Esophagus muscularis mucosa (tissue), 4 donors: ENCODE results near the gene PRR29. TPM values are rescaled to one million over a fixed set of nuclear protein-coding genes. Genes with fewer than 3 reads are reported as not detected.

Experiments used
- DNase-seq: peaks from one replicate; pipeline ENCODE4 v3.0.0-alpha.2; 2017; ENCODE audit errors: extremely low spot score
- H3K27ac ChIP-seq, 4 donors: fragments of 200-600 bp; sonication (generic); replicated peaks in 1 of 4; 1 replicate in 3 of 4; 2 replicates in 1 of 4; pipeline ENCODE4 v1.5.1; 2016 to 2019; ENCODE audit warnings: mild to moderate bottlenecking in 1 of 4
- H3K27me3 ChIP-seq, 4 donors: fragments of 200-600 bp; sonication (generic); one replicate each; pipeline versions ENCODE4 v1.5.1 to v1.6.0; 2016 to 2019
- H3K36me3 ChIP-seq, 4 donors: fragments of 200-600 bp; sonication (generic); one replicate each; pipeline ENCODE4 v1.5.1; 2016 to 2019
- H3K4me1 ChIP-seq, 4 donors: fragments of 200-600 bp; sonication (generic); one replicate each; pipeline ENCODE4 v1.5.1; 2016 to 2019
- H3K4me3 ChIP-seq, 4 donors: fragments of 200-600 bp; sonication (generic); 1 replicate in 2 of 4; 2 replicates in 2 of 4; pipeline ENCODE4 v1.5.1; 2016 to 2019; ENCODE audit warnings: mild to moderate bottlenecking in 4 of 4, moderate library complexity in 1 of 4
- H3K9me3 ChIP-seq, 4 donors: fragments of 200-600 bp; sonication (generic); 1 replicate in 3 of 4; 2 replicates in 1 of 4; pipeline ENCODE4 v1.5.1; 2016 to 2019
- CTCF ChIP-seq, 3 experiments: fragments of 200-600 bp in 2 of 3; fragments of 450-650 bp in 1 of 3; sonication (generic) in 2 of 3; IDR thresholded peaks; one replicate each; pipeline ENCODE4 v1.5.1; 2017 to 2019; ENCODE audit warnings: antibody characterized with exemption in 3 of 3, mild to moderate bottlenecking in 2 of 3, moderate library complexity in 1 of 3
- EP300 ChIP-seq: sonication (generic); formaldehyde crosslinking; IDR thresholded peaks from one replicate; pipeline ENCODE4 v1.6.1; 2017; ENCODE audit warnings: antibody characterized with exemption
- POLR2A ChIP-seq: fragments of 450-650 bp; IDR thresholded peaks from one replicate; pipeline ENCODE4 v1.6.1; 2017; ENCODE audit warnings: antibody characterized with exemption, moderate library complexity, mild to moderate bottlenecking, low read depth
- POLR2AphosphoS5 ChIP-seq, 2 donors: sonication (generic); formaldehyde crosslinking; IDR thresholded peaks; one replicate each; pipeline ENCODE4 v1.6.1; 2017; ENCODE audit warnings: antibody characterized with exemption in 2 of 2
- WGBS: methylation state at CpG from one replicate; pipeline ENCODE4 v1.1.5; 2018; 5-methylcytosine and 5-hydroxymethylcytosine counted together
- intact Hi-C: fragments of 100-400 bp; cut with DNase I; formaldehyde crosslinking; loops from one replicate; pipeline ENCODE4 v1.15.1; 2023
- total RNA-seq, 4 donors: library from RNA; depleted of rRNA; stranded (reverse); fragments of >200 nt; gene quantifications; one replicate each; pipeline versions ENCODE4 v1.1.0 to v1.2.1, GENCODE V29; 2016

The PRR29 gene
- total RNA-seq, 4 donors from 2014 or later: 0.23 to 0.42 (median 0.39) TPM; not detected in 1

GRCh38 chr17:63973247-63973646 is 24.9 kb upstream of the PRR29 start:
- Histone ChIP-seq H3K27me3 (peaks cover 0 to 18% (median 0%) of the 10 kb centered on the region in 4 donors), H3K36me3 (no peaks in the 10 kb centered on the region), H3K4me3 (no peak overlapping the region), H3K4me1 (peaks cover 0 to 4% (median 0%) of the 10 kb centered on the region in 4 donors), H3K27ac (no peak overlapping the region), H3K9me3 (no peaks in the 10 kb centered on the region)
- intact Hi-C loops: no loop called here
- no peak for DNase-seq
- no peak for TF ChIP-seq POLR2A
- TF ChIP-seq POLR2AphosphoS5 (IDR thresholded peaks at IDR 0.05): no peak
- TF ChIP-seq CTCF (IDR thresholded peaks at IDR 0.05): no peak
- no peak for TF ChIP-seq EP300
- 96% methylated on average over 6 of the region's 6 CpGs for WGBS

- TF ChIP-seq POLR2AphosphoS5 (IDR thresholded peaks at IDR 0.05) (no peak), EP300 (no peak), CTCF (IDR thresholded peaks at IDR 0.05) (no peak), POLR2A (no peak)
- DNase-seq: no peak
- intact Hi-C loops: no loop called here
- 77% methylated on average over 9 of the region's 12 CpGs for WGBS
- Histone ChIP-seq H3K4me1 (peaks cover 0 to 4% (median 0%) of the 10 kb centered on the region in 4 donors), H3K36me3 (no peaks in the 10 kb centered on the region), H3K27me3 (peaks cover 0 to 18% (median 0%) of the 10 kb centered on the region in 4 donors), H3K4me3 (no peak overlapping the region), H3K27ac (no peak overlapping the region), H3K9me3 (no peaks in the 10 kb centered on the region)
Observed at GRCh38 chr17:63973930-63974593, 24.1 kb upstream of the PRR29 start.

- Histone ChIP-seq H3K9me3 (no peaks in the 10 kb centered on the region), H3K36me3 (no peaks in the 10 kb centered on the region), H3K27me3 (peaks cover 0 to 18% (median 0%) of the 10 kb centered on the region in 4 donors), H3K4me3 (no peak overlapping the region), H3K4me1 (peaks cover 0 to 4% (median 0%) of the 10 kb centered on the region in 4 donors), H3K27ac (no peak overlapping the region)
- DNase-seq: no peak
- intact Hi-C loops: no loop called here
- TF ChIP-seq POLR2AphosphoS5 (IDR thresholded peaks at IDR 0.05) (no peak), POLR2A (no peak), CTCF (IDR thresholded peaks at IDR 0.05) (no peak), EP300 (no peak)
- WGBS: 79% methylated on average over 10 of the region's 10 CpGs
Observed at GRCh38 chr17:63974594-63975192, 23.5 kb upstream of the PRR29 start.

- H3K27ac ChIP-seq: no peak overlapping the region
- H3K4me1 ChIP-seq: peaks cover 4 to 8% (median 6%) of the 10 kb centered on the region in 4 donors
- intact Hi-C loops: no loop called here
- H3K4me3 ChIP-seq: no peak overlapping the region
- TF ChIP-seq CTCF (IDR thresholded peaks at IDR 0.05) (no peak), POLR2A (no peak), EP300 (no peak), POLR2AphosphoS5 (IDR thresholded peaks at IDR 0.05) (no peak)
- 89% methylated on average over 2 of the region's 2 CpGs for WGBS
- DNase-seq: no peak
- H3K9me3 ChIP-seq: no peaks in the 10 kb centered on the region
- H3K27me3 ChIP-seq: peaks cover 0 to 18% (median 0%) of the 10 kb centered on the region in 4 donors
- H3K36me3 ChIP-seq: no peaks in the 10 kb centered on the region
Observed at GRCh38 chr17:63975541-63976092, 22.5 kb upstream of the PRR29 start.
